Activated naive CD8-positive, alpha-beta T cell treated with anti-CD3 and anti-CD28 coated beads, Interleukin-2, amount 50 U/mL, for 24 hours (primary cell): ENCODE results near the gene ACVR1B.

Source experiments
- ATAC-seq: fragments of 150-1000 bp; cut with Tn5 transposase; one replicate; pipeline ENCODE4 v1.10.0; 2021
- DNase-seq: peaks from one replicate; pipeline ENCODE4 v3.0.0; 2021
- H3K27ac Mint-ChIP-seq: one replicate; pipeline ENCODE4 v1.8.0; 2021; ENCODE audit warnings: mild to moderate bottlenecking, mixed read lengths
- H3K27me3 Mint-ChIP-seq: one replicate; pipeline ENCODE4 v1.8.0; 2021; ENCODE audit warnings: mixed read lengths
- H3K36me3 Mint-ChIP-seq: one replicate; pipeline ENCODE4 v1.8.0; 2021; ENCODE audit warnings: low read depth, mixed read lengths
- H3K4me1 Mint-ChIP-seq: one replicate; pipeline ENCODE4 v1.8.0; 2021; ENCODE audit warnings: mixed read lengths
- H3K4me3 Mint-ChIP-seq: one replicate; pipeline ENCODE4 v1.8.0; 2021; ENCODE audit warnings: mild to moderate bottlenecking, moderate library complexity, mixed read lengths
- H3K9me3 Mint-ChIP-seq: one replicate; pipeline ENCODE4 v1.8.0; 2021; ENCODE audit warnings: mixed read lengths

Gene ACVR1B

GRCh38 chr12:51960488-51960887 is 9.0 kb downstream of the ACVR1B start:
- ATAC-seq (no peak), DNase-seq (no peak)
- no peak overlapping the region for H3K27ac Mint-ChIP-seq
- no peaks in the 10 kb centered on the region for H3K9me3 Mint-ChIP-seq
- no peak overlapping the region for H3K4me3 Mint-ChIP-seq
- H3K4me1 Mint-ChIP-seq, result peaks cover 28% of the 10 kb centered on the region
- H3K27me3 Mint-ChIP-seq, result no peaks in the 10 kb centered on the region
- H3K36me3 Mint-ChIP-seq, result peaks cover 16% of the 10 kb centered on the region

GRCh38 chr12:51960890-51961289 is 9.4 kb downstream of the ACVR1B start:
- peaks cover 24% of the 10 kb centered on the region for H3K4me1 Mint-ChIP-seq
- H3K4me3 Mint-ChIP-seq, result no peak overlapping the region
- no peaks in the 10 kb centered on the region for H3K27me3 Mint-ChIP-seq
- H3K27ac Mint-ChIP-seq, result no peak overlapping the region
- H3K36me3 Mint-ChIP-seq, result peaks cover 17% of the 10 kb centered on the region
- no peaks in the 10 kb centered on the region for H3K9me3 Mint-ChIP-seq
- DNase-seq (no peak), ATAC-seq (no peak)

DNA sequence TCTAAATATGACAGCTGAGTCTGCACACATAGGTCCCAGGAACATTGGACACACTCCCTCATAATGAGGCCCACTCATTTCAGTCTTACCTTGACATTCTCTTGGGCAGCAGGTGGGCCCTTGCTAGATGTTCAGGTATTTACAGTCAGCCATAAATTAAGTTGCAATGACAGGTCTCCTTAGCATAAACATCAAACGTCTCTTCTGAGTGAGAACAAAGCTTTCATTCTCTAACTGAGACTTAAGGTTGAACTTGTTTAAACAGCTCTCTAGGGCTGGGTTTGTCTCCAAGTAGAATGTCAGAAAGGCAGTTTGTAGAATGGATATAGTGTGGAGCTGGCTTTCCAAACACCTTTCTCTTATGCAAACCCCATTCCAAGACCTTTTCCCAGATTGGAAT is 10.3 kb downstream of the ACVR1B start:
- DNase-seq, result no peak
- peaks cover 17% of the 10 kb centered on the region for H3K36me3 Mint-ChIP-seq
- no peak overlapping the region for H3K27ac Mint-ChIP-seq

GRCh38 chr12:51962737-51963136 is 11.2 kb downstream of the ACVR1B start:
- Mint-ChIP-seq H3K4me3 (no peak overlapping the region), H3K27me3 (no peaks in the 10 kb centered on the region), H3K36me3 (peaks cover 17% of the 10 kb centered on the region), H3K9me3 (no peaks in the 10 kb centered on the region), H3K27ac (no peak overlapping the region), H3K4me1 (peaks cover 21% of the 10 kb centered on the region)
- no peak for DNase-seq
- ATAC-seq, result no peak

More for the DNA sequence above, 10.3 kb downstream of the ACVR1B start:
- Mint-ChIP-seq H3K4me3 (no peak overlapping the region), H3K27me3 (no peaks in the 10 kb centered on the region), H3K4me1 (peaks cover 21% of the 10 kb centered on the region), H3K9me3 (no peaks in the 10 kb centered on the region)
- no peak for ATAC-seq

DNA sequence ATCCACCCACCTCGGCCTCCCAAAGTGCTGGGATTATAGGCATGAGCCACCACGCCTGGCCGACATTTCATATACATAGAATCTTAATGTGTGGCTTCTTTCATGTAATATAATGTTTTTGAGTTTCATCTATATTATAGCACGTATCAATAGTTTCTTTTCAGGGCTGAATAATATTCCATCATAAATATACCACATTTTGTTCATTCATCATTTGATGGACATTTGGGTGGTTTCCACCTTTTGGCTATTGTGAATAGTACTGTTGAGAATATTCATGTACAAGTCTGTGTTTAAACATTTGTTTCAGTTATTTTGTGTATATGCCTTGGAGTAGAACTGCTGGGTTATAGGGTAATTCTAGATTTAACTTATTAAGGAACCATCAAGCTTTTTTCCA is 12.0 kb downstream of the ACVR1B start:
- no peak for ATAC-seq
- no peak overlapping the region for H3K27ac Mint-ChIP-seq
- no peak overlapping the region for H3K4me3 Mint-ChIP-seq
- H3K27me3 Mint-ChIP-seq, result no peaks in the 10 kb centered on the region
- peaks cover 22% of the 10 kb centered on the region for H3K4me1 Mint-ChIP-seq
- DNase-seq, result no peak
- H3K9me3 Mint-ChIP-seq, result no peaks in the 10 kb centered on the region
- peaks cover 17% of the 10 kb centered on the region for H3K36me3 Mint-ChIP-seq

DNA sequence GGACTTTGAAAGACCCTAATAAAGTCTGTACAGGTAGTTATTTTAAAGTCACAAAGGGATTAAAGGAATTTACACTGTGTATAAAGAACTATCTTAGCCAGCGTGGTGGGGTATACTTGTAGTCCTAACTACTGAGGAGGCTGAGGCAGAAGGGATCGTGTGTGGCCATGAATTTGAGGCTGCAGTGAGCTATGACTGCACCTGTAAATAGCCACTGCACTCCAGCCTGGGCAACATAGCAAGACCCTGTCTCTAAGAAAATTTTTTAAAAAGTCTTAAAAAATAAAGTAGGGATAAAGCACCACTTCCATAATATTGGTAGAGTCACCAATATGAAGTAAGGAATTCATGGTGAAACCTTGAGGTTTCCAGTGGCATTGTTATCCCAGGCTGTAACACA is 18.1 kb downstream of the ACVR1B start:
- peaks cover 50% of the 10 kb centered on the region for H3K4me1 Mint-ChIP-seq
- no peaks in the 10 kb centered on the region for H3K9me3 Mint-ChIP-seq
- no peak overlapping the region for H3K4me3 Mint-ChIP-seq
- H3K27me3 Mint-ChIP-seq, result no peaks in the 10 kb centered on the region
- H3K27ac Mint-ChIP-seq, result no peak overlapping the region
- DNase-seq (no peak), ATAC-seq (no peak)
- H3K36me3 Mint-ChIP-seq, result peaks cover 2% of the 10 kb centered on the region

DNA sequence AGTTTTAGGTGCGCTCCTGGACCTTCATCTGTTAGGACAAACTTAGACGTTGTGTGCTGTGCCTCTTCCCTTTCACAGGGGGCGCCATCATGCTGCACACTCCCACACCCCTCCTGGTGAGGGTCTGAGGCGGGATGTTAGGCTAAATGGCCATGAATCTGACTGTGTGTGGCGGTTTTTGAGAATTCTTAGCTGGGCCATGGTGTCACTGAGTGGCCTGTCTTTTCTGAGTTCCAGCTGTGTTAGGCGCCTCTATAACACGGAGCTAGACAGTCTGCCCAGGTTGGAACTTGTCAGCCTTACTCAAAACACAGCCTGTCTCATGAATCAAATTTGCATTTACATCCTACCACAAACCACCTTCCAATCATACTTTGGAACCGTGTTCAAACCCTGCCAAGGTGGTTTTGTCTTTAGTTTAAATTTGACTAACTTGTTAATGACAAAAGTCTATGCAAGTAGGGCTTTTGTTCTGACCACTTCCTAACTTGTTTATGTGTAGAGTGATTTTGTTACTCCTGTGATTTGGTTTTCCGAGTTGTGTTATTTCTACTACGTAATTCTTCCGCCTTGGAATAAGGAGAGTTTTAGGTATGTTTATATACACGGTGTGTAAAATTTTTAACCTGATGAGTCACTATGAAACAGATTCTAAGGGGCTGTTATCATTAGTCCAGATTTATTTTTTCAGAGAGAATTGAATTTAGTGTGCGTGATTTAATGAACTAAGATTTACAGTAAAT is 19.6 kb downstream of the ACVR1B start:
- Mint-ChIP-seq H3K9me3 (no peaks in the 10 kb centered on the region), H3K27ac (peak overlapping the region; percentile 42), H3K27me3 (no peaks in the 10 kb centered on the region), H3K4me3 (peak overlapping the region; percentile 45), H3K4me1 (peaks cover 64% of the 10 kb centered on the region), H3K36me3 (peaks cover 7% of the 10 kb centered on the region)
- DNase-seq (peak; percentile 40), ATAC-seq (peak; percentile 90)

GRCh38 chr12:51971679-51972421 is 20.4 kb downstream of the ACVR1B start:
- peaks cover 15% of the 10 kb centered on the region for H3K36me3 Mint-ChIP-seq
- peak overlapping the region; percentile 13 for H3K4me3 Mint-ChIP-seq
- H3K27ac Mint-ChIP-seq, result peak overlapping the region; percentile 42
- no peaks in the 10 kb centered on the region for H3K27me3 Mint-ChIP-seq
- no peak for DNase-seq
- ATAC-seq, result no peak
- no peaks in the 10 kb centered on the region for H3K9me3 Mint-ChIP-seq
- H3K4me1 Mint-ChIP-seq, result peaks cover 72% of the 10 kb centered on the region

DNA sequence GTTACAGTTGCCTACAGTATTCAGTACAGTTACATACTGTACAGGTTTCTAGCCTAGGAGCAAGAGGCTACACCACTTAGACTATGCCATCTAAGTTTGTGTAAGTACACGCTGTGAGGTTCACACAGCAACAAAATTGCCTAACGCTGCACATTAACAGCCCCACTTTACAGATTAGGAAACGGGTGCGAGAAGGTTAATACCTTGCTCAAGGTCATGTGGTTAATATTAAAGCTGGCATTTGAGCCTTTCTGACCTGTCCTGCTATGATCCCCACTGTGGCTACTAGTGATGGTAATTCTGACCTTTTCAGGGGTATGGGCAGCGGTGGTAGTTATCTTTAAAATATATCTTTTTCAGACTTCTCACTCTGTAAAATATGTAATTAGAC is 20.9 kb downstream of the ACVR1B start:
- Mint-ChIP-seq H3K4me1 (peaks cover 74% of the 10 kb centered on the region), H3K27me3 (no peaks in the 10 kb centered on the region), H3K9me3 (no peaks in the 10 kb centered on the region), H3K36me3 (peaks cover 17% of the 10 kb centered on the region), H3K4me3 (peak overlapping the region; percentile 6), H3K27ac (peak overlapping the region; percentile 39)
- DNase-seq (no peak), ATAC-seq (no peak)

DNA sequence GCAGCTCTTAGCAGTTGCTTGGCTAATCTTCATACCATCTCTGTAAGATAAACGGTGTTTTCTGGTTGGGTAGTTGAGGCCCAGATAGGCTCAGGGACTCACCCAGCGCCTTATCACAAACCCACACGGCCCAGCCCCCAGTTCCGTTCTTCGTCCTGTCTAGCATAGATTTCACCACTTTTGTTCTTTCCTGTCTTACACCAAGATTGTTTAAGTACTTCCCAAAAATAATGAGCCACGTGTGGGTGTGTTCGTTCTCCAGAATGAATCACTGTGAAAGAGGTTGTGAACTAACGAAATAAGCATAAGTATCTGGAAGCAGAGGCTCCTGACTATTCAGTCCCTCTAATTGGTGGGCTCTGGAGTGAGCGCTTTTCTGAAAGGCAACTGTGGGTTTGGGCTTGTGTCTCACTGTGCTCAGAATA is 21.4 kb downstream of the ACVR1B start:
- ATAC-seq (peak; percentile 74), DNase-seq (peak; percentile 71)
- Mint-ChIP-seq H3K27me3 (no peaks in the 10 kb centered on the region), H3K4me1 (peaks cover 74% of the 10 kb centered on the region), H3K27ac (peak overlapping the region; percentile 39), H3K4me3 (peak overlapping the region; percentile 6), H3K36me3 (peaks cover 17% of the 10 kb centered on the region), H3K9me3 (no peaks in the 10 kb centered on the region)

GRCh38 chr12:51973560-51973959 is 22.1 kb downstream of the ACVR1B start:
- peaks cover 17% of the 10 kb centered on the region for H3K36me3 Mint-ChIP-seq
- peaks cover 73% of the 10 kb centered on the region for H3K4me1 Mint-ChIP-seq
- H3K27ac Mint-ChIP-seq, result no peak overlapping the region
- no peak overlapping the region for H3K4me3 Mint-ChIP-seq
- H3K27me3 Mint-ChIP-seq, result no peaks in the 10 kb centered on the region
- DNase-seq (no peak), ATAC-seq (no peak)
- no peaks in the 10 kb centered on the region for H3K9me3 Mint-ChIP-seq

- Mint-ChIP-seq H3K27ac (no peak overlapping the region), H3K36me3 (peaks cover 17% of the 10 kb centered on the region), H3K27me3 (no peaks in the 10 kb centered on the region), H3K4me1 (peaks cover 76% of the 10 kb centered on the region), H3K9me3 (no peaks in the 10 kb centered on the region), H3K4me3 (no peak overlapping the region)
- ATAC-seq (no peak), DNase-seq (peak; percentile 35)
Observed at GRCh38 chr12:51974646-51975045, 23.1 kb downstream of the ACVR1B start.

DNA sequence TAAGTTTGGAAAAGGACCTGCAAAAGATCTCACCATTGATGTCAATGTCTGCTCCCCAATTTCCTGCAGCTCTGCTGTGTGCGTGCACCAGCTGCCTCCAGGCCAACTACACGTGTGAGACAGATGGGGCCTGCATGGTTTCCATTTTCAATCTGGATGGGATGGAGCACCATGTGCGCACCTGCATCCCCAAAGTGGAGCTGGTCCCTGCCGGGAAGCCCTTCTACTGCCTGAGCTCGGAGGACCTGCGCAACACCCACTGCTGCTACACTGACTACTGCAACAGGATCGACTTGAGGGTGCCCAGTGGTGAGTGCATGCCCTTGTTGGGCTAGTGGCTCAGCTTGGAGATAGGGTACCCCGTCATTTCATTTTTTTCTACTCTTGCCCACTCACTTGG is 23.7 kb downstream of the ACVR1B start:
- H3K4me3 Mint-ChIP-seq, result no peak overlapping the region
- ATAC-seq, result no peak

GRCh38 chr12:51976376-51977160 is 25.1 kb downstream of the ACVR1B start:
- H3K27me3 Mint-ChIP-seq, result no peaks in the 10 kb centered on the region
- DNase-seq, result no peak
- H3K36me3 Mint-ChIP-seq, result peaks cover 17% of the 10 kb centered on the region
- no peak overlapping the region for H3K4me3 Mint-ChIP-seq
- H3K27ac Mint-ChIP-seq, result no peak overlapping the region
- no peak for ATAC-seq
- H3K9me3 Mint-ChIP-seq, result no peaks in the 10 kb centered on the region
- H3K4me1 Mint-ChIP-seq, result peaks cover 72% of the 10 kb centered on the region

More for the DNA sequence above, 23.7 kb downstream of the ACVR1B start:
- no peaks in the 10 kb centered on the region for H3K9me3 Mint-ChIP-seq
- H3K27me3 Mint-ChIP-seq, result no peaks in the 10 kb centered on the region
- DNase-seq, result no peak
- H3K27ac Mint-ChIP-seq, result no peak overlapping the region
- peaks cover 17% of the 10 kb centered on the region for H3K36me3 Mint-ChIP-seq
- H3K4me1 Mint-ChIP-seq, result peaks cover 77% of the 10 kb centered on the region
